Myocyte (in vitro differentiated cells): Measurements from ENCODE around the gene ZNF639. TPM values are rescaled to one million over a fixed set of nuclear protein-coding genes. Genes with fewer than 3 reads are reported as not detected.

Experiments used
- DNase-seq: peaks from one replicate; pipeline ENCODE4 v3.0.0-alpha.2; 2012; ENCODE audit warnings: low read depth
- total RNA-seq: library from RNA; depleted of rRNA; stranded (reverse); fragments of >200 nt; gene quantifications from 2 replicates; pipeline ENCODE4 v1.2.3, GENCODE V29; 2014

ZNF639 gene
- total RNA-seq, 1 donor from 2014 or later: 53.6 TPM

GRCh38 chr3:179309225-179310078 is 13.4 kb upstream of the ZNF639 start:
- no peak for DNase-seq

- DNase-seq: no peak
Observed at GRCh38 chr3:179318876-179319275, 4.0 kb upstream of the ZNF639 start.

GRCh38 chr3:179321668-179322285 is 1.1 kb upstream of the ZNF639 start:
- peak; percentile 36 for DNase-seq

- DNase-seq: peak; percentile 73
Observed at GRCh38 chr3:179323197-179324110, 623 bp downstream of the ZNF639 start.

- DNase-seq: peak; percentile 16
Observed at GRCh38 chr3:179324270-179324754, 1.5 kb downstream of the ZNF639 start.

GRCh38 chr3:179330438-179330837 is 7.6 kb downstream of the ZNF639 start:
- DNase-seq: no peak

GRCh38 chr3:179332240-179332639 is 9.4 kb downstream of the ZNF639 start:
- DNase-seq: no peak

GRCh38 chr3:179333084-179333483 is 10.3 kb downstream of the ZNF639 start:
- DNase-seq: no peak

GRCh38 chr3:179336345-179336929 is 13.6 kb downstream of the ZNF639 start:
- DNase-seq: peak; percentile 1

- peak; percentile 98 for DNase-seq
Observed at GRCh38 chr3:179347345-179348194, 24.7 kb downstream of the ZNF639 start, which contains the start of gene MFN1. Gene MFN1 (plus strand): TSS chr3:179347709. CDS start chr3:179348852, 1,143 bp downstream.

GRCh38 chr3:179348325-179349013 is 25.6 kb downstream of the ZNF639 start:
- DNase-seq: peak; percentile 3

GRCh38 chr3:179355996-179356395 is 33.2 kb downstream of the ZNF639 start:
- DNase-seq: no peak

- DNase-seq: no peak
Observed at GRCh38 chr3:179363332-179363731, 40.5 kb downstream of the ZNF639 start.

- no peak for DNase-seq
Observed at GRCh38 chr3:179369621-179370020, 46.8 kb downstream of the ZNF639 start.

GRCh38 chr3:179373938-179374337 is 51.1 kb downstream of the ZNF639 start:
- no peak for DNase-seq

- no peak for DNase-seq
Observed at GRCh38 chr3:179375091-179375999, 52.5 kb downstream of the ZNF639 start.

- no peak for DNase-seq
Observed at GRCh38 chr3:179376474-179376873, 53.6 kb downstream of the ZNF639 start.
